ENCODE data around the gene PTPRU. TPM values are rescaled to one million over a fixed set of nuclear protein-coding genes. Genes with fewer than 3 reads are reported as not detected.

Gene PTPRU
- total RNA-seq, 1 donor from 2014 or later: 37.3 TPM

- Histone ChIP-seq H3K9me3 (no peaks in the 10 kb centered on the region), H3K36me3 (peaks cover 0 to 32% of the 10 kb centered on the region in 2 donors)
- no peak for DNase-seq (ENCODE audit: extremely low spot score in 2 of 2)
Observed at GRCh38 chr1:29317916-29318530, 81.7 kb downstream of the PTPRU start.

DNA sequence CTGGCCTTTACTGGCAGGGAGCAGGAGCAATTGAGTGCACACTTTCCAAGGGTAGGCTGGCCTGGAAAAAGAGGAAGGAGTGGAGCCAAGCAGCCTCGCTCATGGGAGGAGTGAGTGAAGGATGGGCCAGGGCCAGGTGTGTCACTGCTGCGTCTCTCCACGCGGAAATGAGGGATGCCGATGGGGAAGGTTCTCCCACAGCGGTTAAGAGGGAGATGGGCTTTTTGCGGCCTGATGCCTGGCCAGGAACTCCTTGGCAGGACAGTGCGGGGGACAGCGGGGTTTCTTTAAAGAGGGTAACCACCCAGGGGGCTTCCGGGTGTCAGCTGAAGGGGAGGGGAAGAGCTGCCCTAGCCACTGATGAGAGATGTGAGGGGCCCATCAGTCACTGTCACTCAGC is 82.4 kb downstream of the PTPRU start:
- Histone ChIP-seq H3K27me3 (no peaks in the 10 kb centered on the region), H3K4me3 (no peak overlapping the region), H3K4me1 (no peaks in the 10 kb centered on the region), H3K36me3 (peaks cover 0 to 32% of the 10 kb centered on the region in 2 donors), H3K9me3 (no peaks in the 10 kb centered on the region), H3K27ac (no peak overlapping the region)
- intact Hi-C loops (cut with DNase I): no loop called here
- no peak for DNase-seq (ENCODE audit: extremely low spot score in 2 of 2)
- TF ChIP-seq CTCF (IDR thresholded peaks at IDR 0.05): no peak
- no peak for TF ChIP-seq POLR2AphosphoS5 (IDR thresholded peaks at IDR 0.05; ENCODE audit: insufficient read depth in 1 of 2, low read depth in 1 of 2)
- no peak for TF ChIP-seq POLR2A (IDR thresholded peaks at IDR 0.05)

More at GRCh38 chr1:29317916-29318530, 81.7 kb downstream of the PTPRU start:
- Histone ChIP-seq H3K4me3 (no peak overlapping the region), H3K27ac (no peak overlapping the region), H3K27me3 (no peaks in the 10 kb centered on the region), H3K4me1 (no peaks in the 10 kb centered on the region)
- no peak for TF ChIP-seq POLR2AphosphoS5 (IDR thresholded peaks at IDR 0.05; ENCODE audit: insufficient read depth in 1 of 2, low read depth in 1 of 2)
- no peak for TF ChIP-seq POLR2A (IDR thresholded peaks at IDR 0.05)
- no peak for TF ChIP-seq CTCF (IDR thresholded peaks at IDR 0.05)
- intact Hi-C loops (cut with DNase I): no loop called here

GRCh38 chr1:29319300-29320110 is 83.2 kb downstream of the PTPRU start:
- Histone ChIP-seq H3K27me3 (no peaks in the 10 kb centered on the region), H3K27ac (no peak overlapping the region), H3K4me1 (no peaks in the 10 kb centered on the region), H3K36me3 (peaks cover 0 to 30% of the 10 kb centered on the region in 2 donors), H3K9me3 (no peaks in the 10 kb centered on the region), H3K4me3 (no peak overlapping the region)
- no peak for DNase-seq (ENCODE audit: extremely low spot score in 2 of 2)
- TF ChIP-seq CTCF (IDR thresholded peaks at IDR 0.05) (no peak), POLR2A (IDR thresholded peaks at IDR 0.05) (no peak)
- intact Hi-C loops (cut with DNase I): no loop called here

DNA sequence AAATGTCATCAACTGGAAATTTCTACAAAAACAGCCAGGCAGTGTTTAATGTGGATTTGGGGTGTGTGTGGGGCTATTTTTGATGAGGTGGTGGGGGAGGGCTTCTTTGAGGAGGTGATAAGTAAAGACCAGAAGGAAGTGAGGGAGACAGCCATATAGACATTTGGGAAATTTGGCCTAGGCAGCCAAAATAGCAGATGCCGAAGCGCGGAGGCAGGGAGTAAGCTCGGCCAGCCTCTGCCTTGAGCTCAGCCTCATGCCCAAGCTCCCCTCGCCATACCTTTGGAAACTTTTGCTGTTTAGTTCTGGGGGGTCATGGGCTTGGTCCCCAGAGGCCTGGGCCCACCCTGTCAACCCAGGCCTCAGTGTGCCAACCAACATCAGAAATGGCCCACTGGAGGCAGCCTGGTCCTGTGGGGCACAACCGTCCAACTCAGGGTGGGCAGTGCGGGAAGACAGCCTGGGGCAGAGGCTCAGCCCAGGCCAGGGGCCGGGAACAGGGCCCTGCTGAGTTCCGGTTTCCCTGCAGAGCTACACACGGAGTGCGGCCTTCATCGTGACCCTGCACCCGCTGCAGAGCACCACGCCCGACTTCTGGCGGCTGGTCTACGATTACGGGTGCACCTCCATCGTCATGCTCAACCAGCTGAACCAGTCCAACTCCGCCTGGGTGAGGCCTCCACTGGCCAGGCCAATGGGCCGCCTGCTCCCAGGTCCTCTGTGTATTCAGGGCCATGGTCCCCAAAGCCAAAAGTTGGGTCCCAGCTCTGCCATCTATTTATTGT is 84.0 kb downstream of the PTPRU start:
- intact Hi-C loops (cut with DNase I): no loop called here
- Histone ChIP-seq H3K36me3 (peaks cover 0 to 24% of the 10 kb centered on the region in 2 donors), H3K9me3 (no peaks in the 10 kb centered on the region), H3K4me1 (no peaks in the 10 kb centered on the region), H3K27me3 (no peaks in the 10 kb centered on the region), H3K4me3 (no peak overlapping the region), H3K27ac (no peak overlapping the region)
- no peak for DNase-seq (ENCODE audit: extremely low spot score in 2 of 2)
- TF ChIP-seq POLR2AphosphoS5 (IDR thresholded peaks at IDR 0.05; ENCODE audit: insufficient read depth in 1 of 2, low read depth in 1 of 2) (no peak), CTCF (IDR thresholded peaks at IDR 0.05) (no peak), POLR2A (IDR thresholded peaks at IDR 0.05) (no peak)

Measured in vagina (tissue), 2 donors.